HEK293 (cell line): ENCODE results near the gene TTC16.
A peak's percentile ranks its signal among the peaks of the same experiment; 100 is the strongest.

Experiments
- GLI4 ChIP-seq: fragments of 450-650 bp; formaldehyde crosslinking; IDR thresholded peaks from 2 replicates; pipeline ENCODE4 v1.5.1; 2016; ENCODE audit warnings: missing biosample characterization, missing genetic modification characterization
- KLF8 ChIP-seq: fragments of 450-650 bp; formaldehyde crosslinking; IDR thresholded peaks from 2 replicates; pipeline ENCODE4 v1.5.1; 2016; ENCODE audit warnings: missing biosample characterization, missing genetic modification characterization
- SP3 ChIP-seq: fragments of 450-650 bp; formaldehyde crosslinking; IDR thresholded peaks from 2 replicates; pipeline ENCODE4 v1.5.1; 2016; ENCODE audit warnings: missing biosample characterization, missing genetic modification characterization
- SP7 ChIP-seq: fragments of 450-650 bp; formaldehyde crosslinking; IDR thresholded peaks from 2 replicates; pipeline ENCODE4 v1.5.1; 2016; ENCODE audit warnings: missing biosample characterization, missing genetic modification characterization
- WT1 ChIP-seq: fragments of 450-650 bp; formaldehyde crosslinking; IDR thresholded peaks from 2 replicates; pipeline ENCODE4 v1.5.1; 2016; ENCODE audit warnings: missing biosample characterization, missing genetic modification characterization
- ZBTB8A ChIP-seq: fragments of 450-650 bp; formaldehyde crosslinking; IDR thresholded peaks from 2 replicates; pipeline ENCODE4 v1.5.1; 2016; ENCODE audit warnings: missing biosample characterization, missing genetic modification characterization
- ZFP69B ChIP-seq: fragments of 450-650 bp; formaldehyde crosslinking; IDR thresholded peaks from 2 replicates; pipeline ENCODE4 v1.5.1; 2016; ENCODE audit warnings: missing biosample characterization, missing genetic modification characterization
- ZNF121 ChIP-seq: fragments of 450-650 bp; formaldehyde crosslinking; IDR thresholded peaks from 2 replicates; pipeline ENCODE4 v1.5.1; 2016; ENCODE audit warnings: missing biosample characterization, missing genetic modification characterization
- ZNF175 ChIP-seq: fragments of 450-650 bp; formaldehyde crosslinking; IDR thresholded peaks from 2 replicates; pipeline ENCODE4 v1.5.1; 2016; ENCODE audit warnings: missing biosample characterization, missing genetic modification characterization
- ZNF223 ChIP-seq: fragments of 450-650 bp; formaldehyde crosslinking; IDR thresholded peaks from 2 replicates; pipeline ENCODE4 v1.5.1; 2016; ENCODE audit warnings: missing biosample characterization, missing genetic modification characterization
- ZNF24 ChIP-seq: fragments of 450-650 bp; formaldehyde crosslinking; IDR thresholded peaks from 2 replicates; pipeline ENCODE4 v1.5.1; 2016; ENCODE audit warnings: missing biosample characterization, missing genetic modification characterization
- ZNF292 ChIP-seq: fragments of 450-650 bp; formaldehyde crosslinking; IDR thresholded peaks from 2 replicates; pipeline ENCODE4 v1.5.1; 2016; ENCODE audit warnings: low read depth, missing biosample characterization, missing genetic modification characterization, borderline replicate concordance
- ZNF311 ChIP-seq: fragments of 450-650 bp; formaldehyde crosslinking; IDR thresholded peaks from 2 replicates; pipeline ENCODE4 v1.5.1; 2017; ENCODE audit warnings: missing biosample characterization, missing genetic modification characterization, borderline replicate concordance
- ZNF354C ChIP-seq: fragments of 450-650 bp; formaldehyde crosslinking; IDR thresholded peaks from 2 replicates; pipeline ENCODE4 v1.5.1; 2016; ENCODE audit warnings: missing biosample characterization, missing genetic modification characterization, low read depth, borderline replicate concordance
- ZNF366 ChIP-seq: fragments of 450-650 bp; formaldehyde crosslinking; conservative IDR thresholded peaks from 2 replicates; pipeline ENCODE4 v1.5.1; 2016; ENCODE audit warnings: missing biosample characterization, missing genetic modification characterization
- ZNF529 ChIP-seq: fragments of 450-650 bp; formaldehyde crosslinking; IDR thresholded peaks from 2 replicates; pipeline ENCODE4 v1.5.1; 2017; ENCODE audit warnings: missing genetic modification characterization, missing biosample characterization; ENCODE audit not compliant: insufficient replicate concordance
- ZNF549 ChIP-seq: fragments of 450-650 bp; IDR thresholded peaks from 2 replicates; pipeline ENCODE4 v1.5.1; 2018; ENCODE audit warnings: missing biosample characterization, missing genetic modification characterization, mild to moderate bottlenecking, inconsistent platforms, moderate library complexity
- ZNF658 ChIP-seq: fragments of 450-650 bp; formaldehyde crosslinking; IDR thresholded peaks from 2 replicates; pipeline ENCODE4; 2016; ENCODE audit warnings: missing biosample characterization, missing genetic modification characterization
- ZNF664 ChIP-seq: fragments of 450-650 bp; formaldehyde crosslinking; IDR thresholded peaks from 2 replicates; pipeline ENCODE4 v1.5.1; 2016; ENCODE audit warnings: missing biosample characterization, missing genetic modification characterization
- ZNF747 ChIP-seq: fragments of 450-650 bp; formaldehyde crosslinking; IDR thresholded peaks from 2 replicates; pipeline ENCODE4 v1.5.1; 2016; ENCODE audit warnings: missing biosample characterization, missing genetic modification characterization
- ZNF768 ChIP-seq: fragments of 450-650 bp; formaldehyde crosslinking; IDR thresholded peaks from 2 replicates; pipeline ENCODE4 v1.5.1; 2018; ENCODE audit warnings: missing biosample characterization, mild to moderate bottlenecking, missing genetic modification characterization
- ZNF777 ChIP-seq: fragments of 450-650 bp; formaldehyde crosslinking; IDR thresholded peaks from 2 replicates; pipeline ENCODE4 v1.5.1; 2017; ENCODE audit warnings: missing biosample characterization, missing genetic modification characterization, borderline replicate concordance
- ZNF785 ChIP-seq: fragments of 450-650 bp; formaldehyde crosslinking; IDR thresholded peaks from 2 replicates; pipeline ENCODE4 v1.5.1; 2016; ENCODE audit warnings: missing biosample characterization, missing genetic modification characterization
- ZSCAN23 ChIP-seq: fragments of 450-650 bp; formaldehyde crosslinking; IDR thresholded peaks from 2 replicates; pipeline ENCODE4 v1.5.1; 2016; ENCODE audit warnings: missing biosample characterization, missing genetic modification characterization
- TF ChIP-seq, protein P1 (sequence below): fragments of 450-650 bp; formaldehyde crosslinking; IDR thresholded peaks from 2 replicates; pipeline ENCODE4 v1.5.1; 2017; ENCODE audit warnings: missing biosample characterization, missing genetic modification characterization
- TF ChIP-seq, protein P2 (sequence below): fragments of 450-650 bp; formaldehyde crosslinking; IDR thresholded peaks from 2 replicates; pipeline ENCODE4 v1.5.1; 2016; ENCODE audit warnings: missing biosample characterization, missing genetic modification characterization
- TF ChIP-seq, protein P3 (sequence below): fragments of 450-650 bp; formaldehyde crosslinking; IDR thresholded peaks from 2 replicates; pipeline ENCODE4 v1.5.1; 2016; ENCODE audit warnings: missing biosample characterization, missing genetic modification characterization
- TF ChIP-seq, protein P4 (sequence below): fragments of 450-650 bp; formaldehyde crosslinking; IDR thresholded peaks from 2 replicates; pipeline ENCODE4 v1.5.1; 2017; ENCODE audit warnings: missing biosample characterization, missing genetic modification characterization

TTC16 gene

DNA sequence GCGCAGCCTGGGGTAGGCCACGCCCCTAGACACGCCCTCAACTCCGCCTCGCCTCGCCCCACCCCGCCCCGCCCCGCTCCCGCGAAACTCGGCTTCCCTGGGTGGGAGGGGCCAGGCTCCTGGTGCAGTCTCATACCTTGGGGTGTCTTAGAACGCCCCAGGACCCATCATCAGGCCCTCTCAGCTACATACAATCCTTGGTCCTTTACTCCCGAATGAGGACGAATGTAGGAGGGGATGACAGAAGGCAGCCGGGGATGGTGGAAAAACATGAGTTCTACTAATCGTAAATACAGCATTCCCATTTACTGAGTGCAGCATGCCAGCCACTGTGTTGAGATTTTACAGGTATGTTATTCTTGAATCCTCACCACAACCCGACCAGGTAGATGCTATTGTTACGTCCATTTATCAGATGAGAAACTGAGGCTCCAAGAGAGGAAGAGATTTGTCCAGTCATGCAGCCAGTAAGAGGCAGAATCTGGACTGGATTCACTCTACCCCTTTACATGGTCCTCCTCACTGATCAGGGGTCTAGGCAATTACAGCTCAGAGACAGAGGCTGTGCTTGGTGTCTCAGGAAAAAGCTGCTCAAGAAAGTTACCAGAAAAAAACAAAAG, 55.8 kb downstream of the TTC16 start (continued):
- TF ChIP-seq ZBTB8A (tag by site-specific recombination) (no peak), KLF8 (tag by site-specific recombination) (peak; percentile 6; the same call in 1 of the 2 replicates), ZNF777 (tag by site-specific recombination) (no peak), WT1 (no peak), SP7 (tag by site-specific recombination) (0 out of 2 replicates have a peak, but pooled peaks have one; percentile 1), ZNF223 (no peak), ZNF664 (0 out of 2 replicates have a peak, but pooled peaks have one; percentile 33), ZNF292 (tag by site-specific recombination) (no peak), GLI4 (tag by site-specific recombination) (no peak), ZNF354C (tag by site-specific recombination) (no peak), ZNF121 (no peak), ZNF24 (tag by site-specific recombination) (no peak), ZNF549 (tag by site-specific recombination) (no peak), ZNF175 (no peak), ZSCAN23 (tag by site-specific recombination) (no peak), ZNF529 (tag by site-specific recombination) (no peak), ZNF785 (tag by site-specific recombination) (no peak), SP3 (tag by site-specific recombination) (peak; percentile 64; the same call in 1 of the 2 replicates), ZNF747 (tag by site-specific recombination) (no peak), ZNF366 (tag by site-specific recombination) (no peak), ZNF311 (no peak), ZFP69B (tag by site-specific recombination) (no peak), ZNF658 (tag by site-specific recombination) (no peak), ZNF768 (tag by site-specific recombination) (no peak)
- TF ChIP-seq, protein P1, sequence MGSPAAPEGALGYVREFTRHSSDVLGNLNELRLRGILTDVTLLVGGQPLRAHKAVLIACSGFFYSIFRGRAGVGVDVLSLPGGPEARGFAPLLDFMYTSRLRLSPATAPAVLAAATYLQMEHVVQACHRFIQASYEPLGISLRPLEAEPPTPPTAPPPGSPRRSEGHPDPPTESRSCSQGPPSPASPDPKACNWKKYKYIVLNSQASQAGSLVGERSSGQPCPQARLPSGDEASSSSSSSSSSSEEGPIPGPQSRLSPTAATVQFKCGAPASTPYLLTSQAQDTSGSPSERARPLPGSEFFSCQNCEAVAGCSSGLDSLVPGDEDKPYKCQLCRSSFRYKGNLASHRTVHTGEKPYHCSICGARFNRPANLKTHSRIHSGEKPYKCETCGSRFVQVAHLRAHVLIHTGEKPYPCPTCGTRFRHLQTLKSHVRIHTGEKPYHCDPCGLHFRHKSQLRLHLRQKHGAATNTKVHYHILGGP: no peak
- TF ChIP-seq, protein P2, sequence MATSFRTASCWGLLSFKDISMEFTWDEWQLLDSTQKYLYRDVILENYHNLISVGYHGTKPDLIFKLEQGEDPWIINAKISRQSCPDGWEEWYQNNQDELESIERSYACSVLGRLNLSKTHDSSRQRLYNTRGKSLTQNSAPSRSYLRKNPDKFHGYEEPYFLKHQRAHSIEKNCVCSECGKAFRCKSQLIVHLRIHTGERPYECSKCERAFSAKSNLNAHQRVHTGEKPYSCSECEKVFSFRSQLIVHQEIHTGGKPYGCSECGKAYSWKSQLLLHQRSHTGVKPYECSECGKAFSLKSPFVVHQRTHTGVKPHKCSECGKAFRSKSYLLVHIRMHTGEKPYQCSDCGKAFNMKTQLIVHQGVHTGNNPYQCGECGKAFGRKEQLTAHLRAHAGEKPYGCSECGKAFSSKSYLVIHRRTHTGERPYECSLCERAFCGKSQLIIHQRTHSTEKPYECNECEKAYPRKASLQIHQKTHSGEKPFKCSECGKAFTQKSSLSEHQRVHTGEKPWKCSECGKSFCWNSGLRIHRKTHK (tag by site-specific recombination): no peak
- TF ChIP-seq, protein P3, sequence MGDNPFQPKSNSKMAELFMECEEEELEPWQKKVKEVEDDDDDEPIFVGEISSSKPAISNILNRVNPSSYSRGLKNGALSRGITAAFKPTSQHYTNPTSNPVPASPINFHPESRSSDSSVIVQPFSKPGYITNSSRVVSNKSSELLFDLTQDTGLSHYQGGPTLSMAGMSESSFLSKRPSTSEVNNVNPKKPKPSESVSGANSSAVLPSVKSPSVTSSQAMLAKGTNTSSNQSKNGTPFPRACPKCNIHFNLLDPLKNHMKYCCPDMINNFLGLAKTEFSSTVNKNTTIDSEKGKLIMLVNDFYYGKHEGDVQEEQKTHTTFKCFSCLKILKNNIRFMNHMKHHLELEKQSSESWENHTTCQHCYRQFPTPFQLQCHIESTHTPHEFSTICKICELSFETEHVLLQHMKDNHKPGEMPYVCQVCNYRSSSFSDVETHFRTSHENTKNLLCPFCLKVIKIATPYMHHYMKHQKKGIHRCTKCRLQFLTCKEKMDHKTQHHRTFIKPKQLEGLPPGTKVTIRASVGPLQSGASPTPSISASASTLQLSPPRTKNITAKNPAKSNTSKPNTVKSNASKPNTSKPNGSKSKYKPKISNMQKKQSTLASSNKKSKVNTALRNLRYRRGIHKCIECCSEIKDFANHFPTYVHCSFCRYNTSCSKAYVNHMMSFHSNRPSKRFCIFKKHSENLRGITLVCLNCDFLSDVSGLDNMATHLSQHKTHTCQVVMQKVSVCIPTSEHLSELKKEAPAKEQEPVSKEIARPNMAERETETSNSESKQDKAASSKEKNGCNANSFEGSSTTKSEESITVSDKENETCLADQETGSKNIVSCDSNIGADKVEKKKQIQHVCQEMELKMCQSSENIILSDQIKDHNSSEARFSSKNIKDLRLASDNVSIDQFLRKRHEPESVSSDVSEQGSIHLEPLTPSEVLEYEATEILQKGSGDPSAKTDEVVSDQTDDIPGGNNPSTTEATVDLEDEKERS: no peak
- TF ChIP-seq, protein P4, sequence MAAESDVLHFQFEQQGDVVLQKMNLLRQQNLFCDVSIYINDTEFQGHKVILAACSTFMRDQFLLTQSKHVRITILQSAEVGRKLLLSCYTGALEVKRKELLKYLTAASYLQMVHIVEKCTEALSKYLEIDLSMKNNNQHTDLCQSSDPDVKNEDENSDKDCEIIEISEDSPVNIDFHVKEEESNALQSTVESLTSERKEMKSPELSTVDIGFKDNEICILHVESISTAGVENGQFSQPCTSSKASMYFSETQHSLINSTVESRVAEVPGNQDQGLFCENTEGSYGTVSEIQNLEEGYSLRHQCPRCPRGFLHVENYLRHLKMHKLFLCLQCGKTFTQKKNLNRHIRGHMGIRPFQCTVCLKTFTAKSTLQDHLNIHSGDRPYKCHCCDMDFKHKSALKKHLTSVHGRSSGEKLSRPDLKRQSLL (tag by site-specific recombination): no peak
